Neural cell (in vitro differentiated cells): ENCODE measurements around the gene GMDS. TPM values are rescaled to one million over a fixed set of nuclear protein-coding genes. Genes with fewer than 3 reads are reported as not detected.

ENCODE experiments used
- H2AFZ ChIP-seq: fragments of 200-600, 300-800 bp; sonication (generic), shearing (Covaris generic); 2 replicates; pipeline ENCODE4 v1.6.0; 2014; ENCODE audit warnings: low read depth, mild to moderate bottlenecking, antibody characterized with exemption, low read length, moderate library complexity
- H3F3A ChIP-seq: fragments of 200-600 bp; shearing (Covaris generic); 2 replicates; pipeline ENCODE4 v1.6.1; 2016; ENCODE audit warnings: mild to moderate bottlenecking, moderate library complexity, mixed read lengths, antibody characterized with exemption, low read length; ENCODE audit not compliant: insufficient read depth, poor library complexity, severe bottlenecking
- H3K27ac ChIP-seq: fragments of 200-600, 300-800 bp; sonication (generic), shearing (Covaris generic); 2 replicates; pipeline ENCODE4 v1.5.1; 2014; ENCODE audit warnings: mild to moderate bottlenecking, low read length, moderate library complexity
- H3K27me3 ChIP-seq: fragments of 300-800, 200-600 bp; sonication (generic), shearing (Covaris generic); 2 replicates; pipeline ENCODE4 v1.6.0; 2014; ENCODE audit warnings: mild to moderate bottlenecking, low read depth, low read length, moderate library complexity; ENCODE audit not compliant: insufficient read depth
- H3K36me3 ChIP-seq: fragments of 300-800, 200-600 bp; sonication (generic), shearing (Covaris generic); 2 replicates; pipeline ENCODE4 v1.5.1; 2014; ENCODE audit warnings: mild to moderate bottlenecking, antibody characterized with exemption, low read length, moderate library complexity; ENCODE audit not compliant: insufficient read depth
- H3K4me2 ChIP-seq: fragments of 300-800, 200-600 bp; sonication (generic), shearing (Covaris generic); 2 replicates; pipeline ENCODE4 v1.6.0; 2014; ENCODE audit warnings: mild to moderate bottlenecking, low read length
- H3K4me3 ChIP-seq: fragments of 300-800, 200-600 bp; sonication (generic), shearing (Covaris generic); 2 replicates; pipeline ENCODE4 v1.5.1; 2014; ENCODE audit warnings: mild to moderate bottlenecking, low read length, moderate library complexity
- H3K79me2 ChIP-seq: fragments of 200-600 bp; shearing (Covaris generic); replicated peaks from 2 replicates; pipeline ENCODE4 v1.6.0; 2014; ENCODE audit warnings: mild to moderate bottlenecking, low read length, moderate library complexity; ENCODE audit not compliant: insufficient read depth
- H3K9ac ChIP-seq: fragments of 300-800, 200-600 bp; sonication (generic), shearing (Covaris generic); 2 replicates; pipeline ENCODE4 v1.6.1; 2016; ENCODE audit warnings: mild to moderate bottlenecking, low read length, mixed read lengths
- H3K9me2 ChIP-seq: fragments of 200-600 bp; shearing (Covaris generic); 2 replicates; pipeline ENCODE4 v1.6.1; 2016; ENCODE audit warnings: mild to moderate bottlenecking, low read length, mixed read lengths; ENCODE audit not compliant: insufficient read depth
- H3K9me3 ChIP-seq: fragments of 200-600, 300-800 bp; sonication (generic), shearing (Covaris generic); 2 replicates; pipeline ENCODE4 v1.6.1; 2016; ENCODE audit warnings: mild to moderate bottlenecking, mixed run types, low read length, moderate library complexity, mixed read lengths
- H4K20me1 ChIP-seq: fragments of 200-600 bp; shearing (Covaris generic); 2 replicates; pipeline ENCODE4 v1.6.1; 2016; ENCODE audit warnings: mild to moderate bottlenecking, mixed run types; ENCODE audit not compliant: insufficient read depth
- EP300 ChIP-seq: fragments of 450-650 bp; conservative IDR thresholded peaks from 2 replicates; pipeline ENCODE4 v1.6.1; 2014; ENCODE audit warnings: antibody characterized with exemption, mild to moderate bottlenecking, moderate library complexity; ENCODE audit not compliant: poor library complexity, severe bottlenecking
- EZH2 ChIP-seq: fragments of 200-600, 300-800 bp; shearing (Covaris generic), sonication (generic); IDR thresholded peaks from 2 replicates; pipeline ENCODE4 v1.6.1; 2014; ENCODE audit warnings: antibody characterized with exemption, low read length, borderline replicate concordance, mild to moderate bottlenecking; ENCODE audit not compliant: insufficient read depth, poor library complexity, severe bottlenecking
- MXI1 ChIP-seq: fragments of 450-650 bp; conservative IDR thresholded peaks from 2 replicates; pipeline ENCODE4 v1.6.1; 2014; ENCODE audit warnings: antibody characterized with exemption, mild to moderate bottlenecking; ENCODE audit not compliant: poor library complexity, severe bottlenecking
- POLR2AphosphoS5 ChIP-seq: IDR thresholded peaks from 2 replicates; pipeline ENCODE4 v1.6.1; 2012
- RAD21 ChIP-seq: fragments of 450-650 bp; conservative IDR thresholded peaks from 2 replicates; pipeline ENCODE4 v1.6.1; 2014; ENCODE audit warnings: antibody characterized with exemption, mild to moderate bottlenecking, moderate library complexity
- SMC3 ChIP-seq: fragments of 450-650 bp; conservative IDR thresholded peaks from 2 replicates; pipeline ENCODE4 v1.6.1; 2014; ENCODE audit warnings: antibody characterized with exemption, mild to moderate bottlenecking, moderate library complexity; ENCODE audit not compliant: poor library complexity
- TAF1 ChIP-seq: IDR thresholded peaks from 2 replicates; pipeline ENCODE4 v1.6.1; 2012; ENCODE audit warnings: low read depth
- polyA plus RNA-seq: library from polyadenylated mRNA; depleted of rRNA; stranded (reverse); fragments of >200 nt; gene quantifications from 2 replicates; pipeline ENCODE4 v1.2.3, GENCODE V29; 2014
- TF ChIP-seq, protein P1 (sequence below): IDR thresholded peaks from 2 replicates; pipeline ENCODE4 v1.6.1; 2012; ENCODE audit warnings: borderline replicate concordance
- TF ChIP-seq, protein P2 (sequence below): fragments of 450-650 bp; IDR thresholded peaks from 2 replicates; pipeline ENCODE4 v1.5.1; 2014; ENCODE audit warnings: antibody characterized with exemption, mild to moderate bottlenecking, moderate library complexity; ENCODE audit not compliant: poor library complexity, severe bottlenecking

GMDS gene
- polyA plus RNA-seq, 1 donor from 2014 or later, result 11.4 TPM

DNA sequence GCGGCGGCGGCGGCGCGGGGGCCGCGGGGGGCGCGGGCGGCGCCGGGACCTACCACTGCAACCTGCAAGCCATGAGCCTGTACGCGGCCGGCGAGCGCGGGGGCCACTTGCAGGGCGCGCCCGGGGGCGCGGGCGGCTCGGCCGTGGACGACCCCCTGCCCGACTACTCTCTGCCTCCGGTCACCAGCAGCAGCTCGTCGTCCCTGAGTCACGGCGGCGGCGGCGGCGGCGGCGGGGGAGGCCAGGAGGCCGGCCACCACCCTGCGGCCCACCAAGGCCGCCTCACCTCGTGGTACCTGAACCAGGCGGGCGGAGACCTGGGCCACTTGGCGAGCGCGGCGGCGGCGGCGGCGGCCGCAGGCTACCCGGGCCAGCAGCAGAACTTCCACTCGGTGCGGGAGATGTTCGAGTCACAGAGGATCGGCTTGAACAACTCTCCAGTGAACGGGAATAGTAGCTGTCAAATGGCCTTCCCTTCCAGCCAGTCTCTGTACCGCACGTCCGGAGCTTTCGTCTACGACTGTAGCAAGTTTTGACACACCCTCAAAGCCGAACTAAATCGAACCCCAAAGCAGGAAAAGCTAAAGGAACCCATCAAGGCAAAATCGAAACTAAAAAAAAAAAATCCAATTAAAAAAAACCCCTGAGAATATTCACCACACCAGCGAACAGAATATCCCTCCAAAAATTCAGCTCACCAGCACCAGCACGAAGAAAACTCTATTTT is 633.7 kb downstream of the GMDS start:
- TF ChIP-seq, protein P1, sequence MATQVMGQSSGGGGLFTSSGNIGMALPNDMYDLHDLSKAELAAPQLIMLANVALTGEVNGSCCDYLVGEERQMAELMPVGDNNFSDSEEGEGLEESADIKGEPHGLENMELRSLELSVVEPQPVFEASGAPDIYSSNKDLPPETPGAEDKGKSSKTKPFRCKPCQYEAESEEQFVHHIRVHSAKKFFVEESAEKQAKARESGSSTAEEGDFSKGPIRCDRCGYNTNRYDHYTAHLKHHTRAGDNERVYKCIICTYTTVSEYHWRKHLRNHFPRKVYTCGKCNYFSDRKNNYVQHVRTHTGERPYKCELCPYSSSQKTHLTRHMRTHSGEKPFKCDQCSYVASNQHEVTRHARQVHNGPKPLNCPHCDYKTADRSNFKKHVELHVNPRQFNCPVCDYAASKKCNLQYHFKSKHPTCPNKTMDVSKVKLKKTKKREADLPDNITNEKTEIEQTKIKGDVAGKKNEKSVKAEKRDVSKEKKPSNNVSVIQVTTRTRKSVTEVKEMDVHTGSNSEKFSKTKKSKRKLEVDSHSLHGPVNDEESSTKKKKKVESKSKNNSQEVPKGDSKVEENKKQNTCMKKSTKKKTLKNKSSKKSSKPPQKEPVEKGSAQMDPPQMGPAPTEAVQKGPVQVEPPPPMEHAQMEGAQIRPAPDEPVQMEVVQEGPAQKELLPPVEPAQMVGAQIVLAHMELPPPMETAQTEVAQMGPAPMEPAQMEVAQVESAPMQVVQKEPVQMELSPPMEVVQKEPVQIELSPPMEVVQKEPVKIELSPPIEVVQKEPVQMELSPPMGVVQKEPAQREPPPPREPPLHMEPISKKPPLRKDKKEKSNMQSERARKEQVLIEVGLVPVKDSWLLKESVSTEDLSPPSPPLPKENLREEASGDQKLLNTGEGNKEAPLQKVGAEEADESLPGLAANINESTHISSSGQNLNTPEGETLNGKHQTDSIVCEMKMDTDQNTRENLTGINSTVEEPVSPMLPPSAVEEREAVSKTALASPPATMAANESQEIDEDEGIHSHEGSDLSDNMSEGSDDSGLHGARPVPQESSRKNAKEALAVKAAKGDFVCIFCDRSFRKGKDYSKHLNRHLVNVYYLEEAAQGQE, result no peak
- peak; percentile 72 for TF ChIP-seq EZH2
- Histone ChIP-seq H3K36me3 (no peaks in the 10 kb centered on the region), H3K9me2 (no peaks in the 10 kb centered on the region), H3K4me3 (no peak overlapping the region), H3K4me2 (no peak overlapping the region), H4K20me1 (no peaks in the 10 kb centered on the region), H3K27ac (no peak overlapping the region), H3K9ac (no peak overlapping the region), H3K27me3 (peaks cover 93% of the 10 kb centered on the region), H3F3A (no peaks in the 10 kb centered on the region), H2AFZ (no peak overlapping the region), H3K9me3 (no peaks in the 10 kb centered on the region), H3K79me2 (no peaks in the 10 kb centered on the region)

DNA sequence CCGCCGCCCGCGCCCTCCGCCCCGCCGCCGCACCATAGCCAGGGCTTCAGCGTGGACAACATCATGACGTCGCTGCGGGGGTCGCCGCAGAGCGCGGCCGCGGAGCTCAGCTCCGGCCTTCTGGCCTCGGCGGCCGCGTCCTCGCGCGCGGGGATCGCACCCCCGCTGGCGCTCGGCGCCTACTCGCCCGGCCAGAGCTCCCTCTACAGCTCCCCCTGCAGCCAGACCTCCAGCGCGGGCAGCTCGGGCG is 634.2 kb downstream of the GMDS start:
- H2AFZ ChIP-seq, result no peak overlapping the region
- H3K4me3 ChIP-seq, result no peak overlapping the region
- no peaks in the 10 kb centered on the region for H3K9me2 ChIP-seq
- no peak overlapping the region for H3K9ac ChIP-seq
- peaks cover 93% of the 10 kb centered on the region for H3K27me3 ChIP-seq
- no peaks in the 10 kb centered on the region for H3K36me3 ChIP-seq
- H3K27ac ChIP-seq, result no peak overlapping the region
- no peaks in the 10 kb centered on the region for H3F3A ChIP-seq
- no peaks in the 10 kb centered on the region for H3K79me2 ChIP-seq
- H3K4me2 ChIP-seq, result no peak overlapping the region
- no peaks in the 10 kb centered on the region for H4K20me1 ChIP-seq
- TF ChIP-seq TAF1, result no peak
- TF ChIP-seq EP300, result no peak
- no peak for TF ChIP-seq POLR2AphosphoS5
- TF ChIP-seq RAD21, result no peak
- TF ChIP-seq, protein P2, sequence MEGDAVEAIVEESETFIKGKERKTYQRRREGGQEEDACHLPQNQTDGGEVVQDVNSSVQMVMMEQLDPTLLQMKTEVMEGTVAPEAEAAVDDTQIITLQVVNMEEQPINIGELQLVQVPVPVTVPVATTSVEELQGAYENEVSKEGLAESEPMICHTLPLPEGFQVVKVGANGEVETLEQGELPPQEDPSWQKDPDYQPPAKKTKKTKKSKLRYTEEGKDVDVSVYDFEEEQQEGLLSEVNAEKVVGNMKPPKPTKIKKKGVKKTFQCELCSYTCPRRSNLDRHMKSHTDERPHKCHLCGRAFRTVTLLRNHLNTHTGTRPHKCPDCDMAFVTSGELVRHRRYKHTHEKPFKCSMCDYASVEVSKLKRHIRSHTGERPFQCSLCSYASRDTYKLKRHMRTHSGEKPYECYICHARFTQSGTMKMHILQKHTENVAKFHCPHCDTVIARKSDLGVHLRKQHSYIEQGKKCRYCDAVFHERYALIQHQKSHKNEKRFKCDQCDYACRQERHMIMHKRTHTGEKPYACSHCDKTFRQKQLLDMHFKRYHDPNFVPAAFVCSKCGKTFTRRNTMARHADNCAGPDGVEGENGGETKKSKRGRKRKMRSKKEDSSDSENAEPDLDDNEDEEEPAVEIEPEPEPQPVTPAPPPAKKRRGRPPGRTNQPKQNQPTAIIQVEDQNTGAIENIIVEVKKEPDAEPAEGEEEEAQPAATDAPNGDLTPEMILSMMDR, result no peak
- no peak for TF ChIP-seq EZH2
- no peak for TF ChIP-seq SMC3
- TF ChIP-seq MXI1, result no peak
- TF ChIP-seq, protein P1, result no peak
- no peaks in the 10 kb centered on the region for H3K9me3 ChIP-seq
